Esophagus muscularis mucosa (tissue), 4 donors: Measurements from ENCODE around the gene IL1RL2. TPM values are rescaled to one million over a fixed set of nuclear protein-coding genes. Genes with fewer than 3 reads are reported as not detected.

Source experiments
- DNase-seq: peaks from one replicate; pipeline ENCODE4 v3.0.0-alpha.2; 2017; ENCODE audit errors: extremely low spot score
- H3K27ac ChIP-seq, 4 donors: fragments of 200-600 bp; sonication (generic); replicated peaks in 1 of 4; 1 replicate in 3 of 4; 2 replicates in 1 of 4; pipeline ENCODE4 v1.5.1; 2016 to 2019; ENCODE audit warnings: mild to moderate bottlenecking in 1 of 4
- H3K27me3 ChIP-seq, 4 donors: fragments of 200-600 bp; sonication (generic); one replicate each; pipeline versions ENCODE4 v1.5.1 to v1.6.0; 2016 to 2019
- H3K36me3 ChIP-seq, 4 donors: fragments of 200-600 bp; sonication (generic); one replicate each; pipeline ENCODE4 v1.5.1; 2016 to 2019
- H3K4me1 ChIP-seq, 4 donors: fragments of 200-600 bp; sonication (generic); one replicate each; pipeline ENCODE4 v1.5.1; 2016 to 2019
- H3K4me3 ChIP-seq, 4 donors: fragments of 200-600 bp; sonication (generic); 1 replicate in 2 of 4; 2 replicates in 2 of 4; pipeline ENCODE4 v1.5.1; 2016 to 2019; ENCODE audit warnings: mild to moderate bottlenecking in 4 of 4, moderate library complexity in 1 of 4
- H3K9me3 ChIP-seq, 4 donors: fragments of 200-600 bp; sonication (generic); 1 replicate in 3 of 4; 2 replicates in 1 of 4; pipeline ENCODE4 v1.5.1; 2016 to 2019
- CTCF ChIP-seq, 3 experiments: fragments of 200-600 bp in 2 of 3; fragments of 450-650 bp in 1 of 3; sonication (generic) in 2 of 3; IDR thresholded peaks; one replicate each; pipeline ENCODE4 v1.5.1; 2017 to 2019; ENCODE audit warnings: antibody characterized with exemption in 3 of 3, mild to moderate bottlenecking in 2 of 3, moderate library complexity in 1 of 3
- EP300 ChIP-seq: sonication (generic); formaldehyde crosslinking; IDR thresholded peaks from one replicate; pipeline ENCODE4 v1.6.1; 2017; ENCODE audit warnings: antibody characterized with exemption
- POLR2A ChIP-seq: fragments of 450-650 bp; IDR thresholded peaks from one replicate; pipeline ENCODE4 v1.6.1; 2017; ENCODE audit warnings: antibody characterized with exemption, moderate library complexity, mild to moderate bottlenecking, low read depth
- POLR2AphosphoS5 ChIP-seq, 2 donors: sonication (generic); formaldehyde crosslinking; IDR thresholded peaks; one replicate each; pipeline ENCODE4 v1.6.1; 2017; ENCODE audit warnings: antibody characterized with exemption in 2 of 2
- WGBS: methylation state at CpG from one replicate; pipeline ENCODE4 v1.1.5; 2018; 5-methylcytosine and 5-hydroxymethylcytosine counted together
- intact Hi-C: fragments of 100-400 bp; cut with DNase I; formaldehyde crosslinking; loops from one replicate; pipeline ENCODE4 v1.15.1; 2023
- total RNA-seq, 4 donors: library from RNA; depleted of rRNA; stranded (reverse); fragments of >200 nt; gene quantifications; one replicate each; pipeline versions ENCODE4 v1.1.0 to v1.2.1, GENCODE V29; 2016

Gene IL1RL2
- total RNA-seq, 4 donors from 2014 or later, result 0.19 to 0.92 (median 0.66) TPM; not detected in 1

DNA sequence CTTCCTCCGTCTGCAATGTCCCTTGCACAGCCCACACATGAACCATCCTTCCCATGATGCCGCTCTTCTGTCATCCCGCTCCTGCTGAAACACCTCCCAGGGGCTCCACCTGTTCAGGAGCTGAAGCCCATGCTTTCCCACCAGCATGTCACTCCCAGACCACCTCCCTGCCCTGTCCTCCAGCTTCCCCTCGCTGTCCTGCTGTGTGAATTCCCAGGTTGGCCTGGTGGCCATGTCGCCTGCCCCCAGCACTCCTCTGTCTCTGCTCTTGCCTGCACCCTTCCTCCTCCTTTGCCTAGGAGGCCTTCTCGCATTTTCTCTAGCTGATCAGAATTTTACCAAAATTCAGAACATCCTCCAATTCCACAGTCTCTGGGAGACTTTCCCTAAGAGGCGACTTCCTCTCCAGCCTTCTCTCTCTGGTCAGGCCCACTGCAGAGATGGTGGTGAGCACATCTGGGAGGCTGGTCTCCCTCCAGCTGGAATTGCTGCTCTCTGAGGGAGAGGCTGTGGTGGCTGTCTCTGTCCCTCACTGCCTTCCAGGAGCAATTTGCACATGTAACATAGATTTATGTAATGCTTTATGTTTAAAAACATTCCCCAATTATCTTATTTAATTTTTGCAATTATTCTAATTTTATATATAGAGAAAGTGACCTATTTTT, 8.9 kb upstream of the IL1RL2 start:
- Histone ChIP-seq H3K36me3 (peaks cover 8 to 51% (median 39%) of the 10 kb centered on the region in 4 donors), H3K27ac (no peak overlapping the region), H3K4me3 (no peak overlapping the region), H3K27me3 (peaks cover 0 to 7% (median 0%) of the 10 kb centered on the region in 4 donors), H3K4me1 (peaks cover 0 to 3% (median 0%) of the 10 kb centered on the region in 4 donors), H3K9me3 (no peaks in the 10 kb centered on the region)
- TF ChIP-seq EP300, result no peak
- TF ChIP-seq POLR2A, result no peak
- no peak for TF ChIP-seq POLR2AphosphoS5 (IDR thresholded peaks at IDR 0.05)
- TF ChIP-seq CTCF (IDR thresholded peaks at IDR 0.05), result no peak
- intact Hi-C loops, result no loop called here
- no peak for DNase-seq
- 88% methylated on average over 7 of the region's 7 CpGs for WGBS

GRCh38 chr2:102179061-102179460, 7.8 kb upstream of the IL1RL2 start:
- H3K4me1 ChIP-seq, result peaks cover 0 to 3% (median 0%) of the 10 kb centered on the region in 4 donors
- 74% methylated on average over 3 of the region's 3 CpGs for WGBS
- TF ChIP-seq POLR2A (no peak), POLR2AphosphoS5 (IDR thresholded peaks at IDR 0.05) (no peak), CTCF (IDR thresholded peaks at IDR 0.05) (no peak)
- intact Hi-C loops, result no loop called here
- no peak overlapping the region for H3K27ac ChIP-seq
- peaks cover 8 to 40% (median 33%) of the 10 kb centered on the region in 4 donors for H3K36me3 ChIP-seq
- H3K4me3 ChIP-seq, result no peak overlapping the region
- peaks cover 0 to 7% (median 0%) of the 10 kb centered on the region in 4 donors for H3K27me3 ChIP-seq
- DNase-seq, result no peak
- H3K9me3 ChIP-seq, result no peaks in the 10 kb centered on the region

DNA sequence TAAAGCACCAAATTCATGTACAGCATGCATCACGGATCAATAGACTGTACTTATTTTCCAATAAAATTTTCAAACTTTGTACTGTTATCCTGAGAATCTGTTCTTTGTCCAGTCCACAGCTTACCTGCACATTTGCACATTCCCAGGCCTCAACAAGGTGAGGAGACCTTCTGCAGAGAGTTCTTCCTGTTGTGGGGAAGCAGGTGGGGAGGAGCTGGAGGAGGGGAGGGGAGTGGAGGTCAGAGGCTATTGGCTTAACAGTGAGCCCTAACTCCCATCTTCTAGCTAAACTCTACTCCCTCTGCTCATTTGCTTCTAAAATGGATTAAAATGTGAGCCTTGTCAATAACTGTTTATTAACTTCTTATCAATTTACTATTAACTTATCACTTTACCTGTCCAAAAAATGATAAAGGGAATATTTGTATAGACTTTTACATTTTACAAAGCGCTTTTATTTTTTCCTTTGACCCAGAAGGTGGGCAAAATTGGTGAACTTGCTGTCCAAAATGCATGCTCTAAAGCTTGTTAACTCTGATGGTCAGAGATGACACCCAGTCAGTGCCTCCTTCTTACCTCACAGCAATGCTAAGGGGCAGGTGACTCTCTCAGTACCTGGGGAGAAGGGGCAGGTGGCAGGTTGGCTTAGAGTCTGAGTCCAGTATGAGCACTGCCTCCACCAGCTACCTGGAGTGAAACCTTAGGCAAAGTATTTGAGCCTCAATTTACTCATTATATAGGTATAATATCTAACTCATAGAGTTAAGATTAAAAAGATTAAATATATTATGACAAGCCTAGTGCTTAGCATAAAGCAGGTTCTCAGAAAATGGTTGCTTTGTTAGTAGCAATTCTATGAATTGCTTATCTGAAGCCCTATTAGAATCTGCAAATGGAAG, 6.8 kb upstream of the IL1RL2 start:
- 92% methylated on average over 2 of the region's 2 CpGs for WGBS
- intact Hi-C loops, result no loop called here
- H3K9me3 ChIP-seq, result no peaks in the 10 kb centered on the region

DNA sequence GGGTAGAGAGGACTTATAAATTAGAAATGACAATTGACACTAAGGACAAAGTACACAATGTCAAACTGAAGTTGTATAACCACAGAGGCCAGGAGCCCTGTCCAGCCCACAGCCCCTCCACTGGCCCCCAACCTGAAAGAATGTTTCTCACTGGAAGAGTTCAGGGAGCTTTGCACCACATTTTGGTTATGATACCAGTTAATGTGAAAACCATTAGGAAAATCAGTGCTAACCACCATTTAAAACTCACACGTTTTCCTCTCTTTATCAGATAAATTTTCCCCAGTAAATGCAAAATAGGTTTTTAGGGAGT, 6.2 kb upstream of the IL1RL2 start:
- Histone ChIP-seq H3K27me3 (peaks cover 0 to 7% (median 0%) of the 10 kb centered on the region in 4 donors), H3K9me3 (no peaks in the 10 kb centered on the region), H3K4me3 (no peak overlapping the region), H3K27ac (no peak overlapping the region), H3K4me1 (peaks cover 0 to 3% (median 0%) of the 10 kb centered on the region in 4 donors), H3K36me3 (peaks cover 3 to 24% (median 23%) of the 10 kb centered on the region in 4 donors)
- DNase-seq, result no peak
- WGBS, result 67% methylated on average over 1 of the region's 1 CpG
- TF ChIP-seq CTCF (IDR thresholded peaks at IDR 0.05) (no peak), POLR2AphosphoS5 (IDR thresholded peaks at IDR 0.05) (no peak), EP300 (no peak), POLR2A (no peak)
- intact Hi-C loops, result no loop called here

More for the DNA sequence above, 6.8 kb upstream of the IL1RL2 start:
- TF ChIP-seq POLR2A (no peak), POLR2AphosphoS5 (IDR thresholded peaks at IDR 0.05) (no peak)
- Histone ChIP-seq H3K27me3 (peaks cover 0 to 7% (median 0%) of the 10 kb centered on the region in 4 donors), H3K4me3 (no peak overlapping the region), H3K4me1 (peaks cover 0 to 3% (median 0%) of the 10 kb centered on the region in 4 donors), H3K36me3 (peaks cover 8 to 30% (median 29%) of the 10 kb centered on the region in 4 donors), H3K27ac (no peak overlapping the region)
- DNase-seq, result no peak

- Histone ChIP-seq H3K9me3 (no peaks in the 10 kb centered on the region), H3K36me3 (peaks cover 2 to 17% (median 17%) of the 10 kb centered on the region in 4 donors), H3K27me3 (peaks cover 0 to 7% (median 0%) of the 10 kb centered on the region in 4 donors), H3K4me1 (peaks cover 0 to 3% (median 0%) of the 10 kb centered on the region in 4 donors), H3K4me3 (no peak overlapping the region), H3K27ac (no peak overlapping the region)
- intact Hi-C loops, result no loop called here
- no peak for DNase-seq
- WGBS, result 87% methylated on average over 5 of the region's 5 CpGs
- TF ChIP-seq CTCF (IDR thresholded peaks at IDR 0.05) (no peak), POLR2A (no peak), EP300 (no peak), POLR2AphosphoS5 (IDR thresholded peaks at IDR 0.05) (no peak)
These were observed 5.4 kb upstream of the IL1RL2 start for GRCh38 chr2:102181376-102181775.
